GM23338 (cell line): ENCODE measurements around the gene MAST4. TPM values are rescaled to one million over a fixed set of nuclear protein-coding genes. Genes with fewer than 3 reads are reported as not detected.

ENCODE experiments used
- ATAC-seq: fragments of 200-7000 bp; cut with Tn5 transposase; 3 replicates; pipeline ENCODE4 v1.9.1; 2020
- DNase-seq: peaks from one replicate; pipeline ENCODE4 v3.0.0-alpha.2; 2015; ENCODE audit warnings: low spot score
- H2AFZ ChIP-seq: fragments of 200-600 bp; sonication (generic); 2 replicates; pipeline ENCODE4 v1.8.0; 2016; ENCODE audit warnings: antibody characterized with exemption, mild to moderate bottlenecking, moderate library complexity
- H3F3A ChIP-seq: fragments of 200-600 bp; sonication (generic); replicated peaks from 2 replicates; pipeline ENCODE4 v1.8.0; 2017; ENCODE audit warnings: antibody characterized with exemption, mixed run types, low read depth
- H3K27ac ChIP-seq: fragments of 200-600 bp; sonication (generic); 2 replicates; pipeline ENCODE4 v1.6.1; 2016; ENCODE audit warnings: low read depth
- H3K27me3 ChIP-seq: fragments of 200-600 bp; sonication (generic); 2 replicates; pipeline ENCODE4 v1.8.0; 2016; ENCODE audit warnings: mild to moderate bottlenecking, mixed run types, moderate library complexity; ENCODE audit not compliant: insufficient read depth
- H3K36me3 ChIP-seq: fragments of 200-600 bp; sonication (generic); 2 replicates; pipeline ENCODE4 v1.8.0; 2016; ENCODE audit warnings: mild to moderate bottlenecking; ENCODE audit not compliant: insufficient read depth
- H3K4me1 ChIP-seq: fragments of 200-600 bp; sonication (generic); 2 replicates; pipeline ENCODE4 v1.8.0; 2016; ENCODE audit warnings: mild to moderate bottlenecking, moderate library complexity; ENCODE audit not compliant: insufficient read depth
- H3K4me2 ChIP-seq: fragments of 200-600 bp; sonication (generic); 2 replicates; pipeline ENCODE4 v1.7.1; 2017; ENCODE audit warnings: mixed run types
- H3K4me3 ChIP-seq: fragments of 200-600 bp; sonication (generic); 2 replicates; pipeline ENCODE4 v1.6.1; 2016; ENCODE audit warnings: mixed run types
- H3K79me2 ChIP-seq: fragments of 200-600 bp; sonication (generic); replicated peaks from 2 replicates; pipeline ENCODE4 v1.8.0; 2017; ENCODE audit warnings: mild to moderate bottlenecking; ENCODE audit not compliant: insufficient read depth
- H3K9me2 ChIP-seq: fragments of 200-600 bp; sonication (generic); 2 replicates; pipeline ENCODE4 v1.8.0; 2017; ENCODE audit not compliant: insufficient read depth
- H4K20me1 ChIP-seq: fragments of 200-600 bp; sonication (generic); replicated peaks from 2 replicates; pipeline ENCODE4 v1.8.0; 2017; ENCODE audit warnings: mild to moderate bottlenecking; ENCODE audit not compliant: insufficient read depth
- H3K27ac Mint-ChIP-seq: 2 replicates; pipeline ENCODE4 v1.8.0; 2020; ENCODE audit warnings: inconsistent platforms, mild to moderate bottlenecking, moderate library complexity, mixed read lengths
- H3K27me3 Mint-ChIP-seq: 3 replicates; pipeline ENCODE4 v1.8.0; 2022; ENCODE audit warnings: low read depth, mild to moderate bottlenecking, moderate library complexity, mixed read lengths, inconsistent platforms; ENCODE audit not compliant: insufficient read depth, poor library complexity
- H3K36me3 Mint-ChIP-seq: 3 replicates; pipeline ENCODE4 v1.8.0; 2021; ENCODE audit warnings: low read depth, mild to moderate bottlenecking, inconsistent platforms, moderate library complexity, mixed read lengths
- H3K4me1 Mint-ChIP-seq: 3 replicates; pipeline ENCODE4 v1.8.0; 2020; ENCODE audit warnings: mild to moderate bottlenecking, inconsistent platforms, mixed read lengths
- H3K4me3 Mint-ChIP-seq: 3 replicates; pipeline ENCODE4 v1.8.0; 2021; ENCODE audit warnings: moderate library complexity, mild to moderate bottlenecking, inconsistent platforms, mixed read lengths
- H3K9me3 Mint-ChIP-seq: 3 replicates; pipeline ENCODE4 v1.8.0; 2020; ENCODE audit warnings: moderate library complexity, mild to moderate bottlenecking, inconsistent platforms, mixed read lengths
- CREB1 ChIP-seq: fragments of 250-450 bp; sonication (Bioruptor Pico); IDR thresholded peaks from 2 replicates; pipeline ENCODE4 v1.5.0; 2020; ENCODE audit warnings: low read depth, mild to moderate bottlenecking, moderate library complexity
- CTCF ChIP-seq, 2 experiments: fragments of 200-600 bp in 1 of 2; sonication (generic) in 1 of 2; conservative IDR thresholded peaks; 2 replicates each; pipeline versions ENCODE4 v1.5.1 to v1.6.1; 2016 to 2017; ENCODE audit warnings: antibody characterized with exemption in 2 of 2, low read depth in 2 of 2, mild to moderate bottlenecking in 2 of 2, moderate library complexity in 1 of 2
- ETS1 ChIP-seq: IDR thresholded peaks from 2 replicates; pipeline ENCODE4 v1.6.1; 2016; ENCODE audit warnings: antibody characterized with exemption
- EZH2 ChIP-seq: fragments of 200-600 bp; sonication (generic); IDR thresholded peaks from one replicate; pipeline ENCODE4 v1.8.0; 2017; ENCODE audit warnings: antibody characterized with exemption, mild to moderate bottlenecking, low read depth; ENCODE audit not compliant: unreplicated experiment
- EZH2phosphoT487 ChIP-seq: fragments of 200-600 bp; sonication (generic); IDR thresholded peaks from one replicate; pipeline ENCODE4 v1.8.1; 2018; ENCODE audit warnings: antibody characterized with exemption; ENCODE audit not compliant: unreplicated experiment
- JUNB ChIP-seq: IDR thresholded peaks from one replicate; pipeline ENCODE4 v1.6.1; 2016; ENCODE audit warnings: antibody characterized with exemption; ENCODE audit not compliant: unreplicated experiment
- NANOG ChIP-seq: IDR thresholded peaks from 2 replicates; pipeline ENCODE4 v1.6.1; 2016; ENCODE audit warnings: antibody characterized with exemption, borderline replicate concordance
- POLR2AphosphoS5 ChIP-seq: IDR thresholded peaks from 2 replicates; pipeline ENCODE4 v1.6.1; 2016; ENCODE audit warnings: antibody characterized with exemption, low read depth
- STAT1 ChIP-seq: IDR thresholded peaks from one replicate; pipeline ENCODE4 v1.6.1; 2016; ENCODE audit warnings: antibody characterized with exemption; ENCODE audit not compliant: unreplicated experiment
- ZNF114 ChIP-seq: fragments of 250-450 bp; sonication (Bioruptor Pico); IDR thresholded peaks from 2 replicates; pipeline ENCODE4 v1.5.0; 2020; ENCODE audit warnings: mild to moderate bottlenecking, moderate library complexity
- ZNF331 ChIP-seq: fragments of 250-450 bp; sonication (Bioruptor Pico); IDR thresholded peaks from 2 replicates; pipeline ENCODE4 v1.5.0; 2020; ENCODE audit warnings: low read depth, mild to moderate bottlenecking, moderate library complexity
- polyA plus RNA-seq: library from polyadenylated mRNA; unstranded; fragments of >200 nt; fragmentation: Nextera tagmentation; extraction: Ambion mirVana; gene quantifications from 2 replicates; pipeline ENCODE4 v1.2.1, GENCODE V29; 2016
- total RNA-seq: library from RNA; depleted of rRNA; stranded (reverse); fragments of >200 nt; shearing (Covaris generic); gene quantifications from 2 replicates; pipeline ENCODE4 v1.2.3, GENCODE V29; 2014
- TF ChIP-seq, protein P1 (sequence below): IDR thresholded peaks from one replicate; pipeline ENCODE4 v1.6.1; 2018; ENCODE audit warnings: antibody characterized with exemption; ENCODE audit not compliant: unreplicated experiment

Gene MAST4
- total and polyA plus RNA-seq, 2 experiments from 2014 or later = 3.6 to 8.5 TPM

- TF ChIP-seq CTCF (conservative IDR thresholded peaks at IDR 0.05; ENCODE audit: low read depth in 2 of 2) (no peak), EZH2phosphoT487 (no peak), EZH2 (no peak), POLR2AphosphoS5 (no peak)
- TF ChIP-seq, protein P1, sequence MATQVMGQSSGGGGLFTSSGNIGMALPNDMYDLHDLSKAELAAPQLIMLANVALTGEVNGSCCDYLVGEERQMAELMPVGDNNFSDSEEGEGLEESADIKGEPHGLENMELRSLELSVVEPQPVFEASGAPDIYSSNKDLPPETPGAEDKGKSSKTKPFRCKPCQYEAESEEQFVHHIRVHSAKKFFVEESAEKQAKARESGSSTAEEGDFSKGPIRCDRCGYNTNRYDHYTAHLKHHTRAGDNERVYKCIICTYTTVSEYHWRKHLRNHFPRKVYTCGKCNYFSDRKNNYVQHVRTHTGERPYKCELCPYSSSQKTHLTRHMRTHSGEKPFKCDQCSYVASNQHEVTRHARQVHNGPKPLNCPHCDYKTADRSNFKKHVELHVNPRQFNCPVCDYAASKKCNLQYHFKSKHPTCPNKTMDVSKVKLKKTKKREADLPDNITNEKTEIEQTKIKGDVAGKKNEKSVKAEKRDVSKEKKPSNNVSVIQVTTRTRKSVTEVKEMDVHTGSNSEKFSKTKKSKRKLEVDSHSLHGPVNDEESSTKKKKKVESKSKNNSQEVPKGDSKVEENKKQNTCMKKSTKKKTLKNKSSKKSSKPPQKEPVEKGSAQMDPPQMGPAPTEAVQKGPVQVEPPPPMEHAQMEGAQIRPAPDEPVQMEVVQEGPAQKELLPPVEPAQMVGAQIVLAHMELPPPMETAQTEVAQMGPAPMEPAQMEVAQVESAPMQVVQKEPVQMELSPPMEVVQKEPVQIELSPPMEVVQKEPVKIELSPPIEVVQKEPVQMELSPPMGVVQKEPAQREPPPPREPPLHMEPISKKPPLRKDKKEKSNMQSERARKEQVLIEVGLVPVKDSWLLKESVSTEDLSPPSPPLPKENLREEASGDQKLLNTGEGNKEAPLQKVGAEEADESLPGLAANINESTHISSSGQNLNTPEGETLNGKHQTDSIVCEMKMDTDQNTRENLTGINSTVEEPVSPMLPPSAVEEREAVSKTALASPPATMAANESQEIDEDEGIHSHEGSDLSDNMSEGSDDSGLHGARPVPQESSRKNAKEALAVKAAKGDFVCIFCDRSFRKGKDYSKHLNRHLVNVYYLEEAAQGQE = no peak
Measured at GRCh38 chr5:66659780-66660179, 63.6 kb downstream of the MAST4 start (continued).

DNA sequence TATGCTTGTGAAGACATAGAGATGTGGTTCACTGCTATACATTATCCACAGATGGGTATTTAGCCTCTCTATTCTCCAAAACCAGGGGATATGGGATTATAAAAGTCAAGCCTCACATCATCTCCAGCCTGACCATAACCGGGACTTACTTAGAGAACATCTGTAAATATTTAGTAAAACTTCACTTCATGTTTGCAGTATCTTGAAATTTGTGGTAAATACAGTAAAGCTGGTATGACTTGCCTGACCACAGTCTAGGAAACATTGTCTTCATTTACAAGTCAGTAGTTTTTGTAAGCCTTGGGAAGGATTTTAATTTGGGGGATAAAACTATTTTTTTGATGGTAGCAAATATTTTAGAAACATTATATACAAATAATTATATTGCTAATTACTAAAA, 64.2 kb downstream of the MAST4 start:
- Histone ChIP-seq H3K4me3 (no peak overlapping the region), H4K20me1 (no peaks in the 10 kb centered on the region), H3K4me1 (peaks cover 18% of the 10 kb centered on the region), H3K27ac (no peak overlapping the region), H3F3A (no peaks in the 10 kb centered on the region), H3K36me3 (no peaks in the 10 kb centered on the region), H2AFZ (no peak overlapping the region), H3K9me2 (0 out of 2 replicates have a peak, but pooled peaks cover 14% of the 10 kb centered on the region), H3K27me3 (no peaks in the 10 kb centered on the region), H3K4me2 (no peak overlapping the region), H3K79me2 (no peaks in the 10 kb centered on the region)
- Mint-ChIP-seq H3K4me1 (peaks cover 14% of the 10 kb centered on the region), H3K27ac (no peak overlapping the region), H3K9me3 (no peaks in the 10 kb centered on the region), H3K36me3 (no peaks in the 10 kb centered on the region), H3K27me3 (peaks cover 1% of the 10 kb centered on the region), H3K4me3 (no peak overlapping the region)
- DNase-seq (no peak), ATAC-seq (no peak)
- no peak for TF ChIP-seq ETS1
- no peak for TF ChIP-seq ZNF114 (CRISPR knock-in tag)
- no peak for TF ChIP-seq STAT1
- no peak for TF ChIP-seq CREB1
- TF ChIP-seq ZNF331 = no peak
- no peak for TF ChIP-seq POLR2AphosphoS5
- TF ChIP-seq, protein P1 = no peak
- no peak for TF ChIP-seq JUNB
- TF ChIP-seq CTCF (conservative IDR thresholded peaks at IDR 0.05; ENCODE audit: low read depth in 2 of 2) = no peak
- no peak for TF ChIP-seq NANOG
